Cardiac muscle cell (in vitro differentiated cells and primary cell): ENCODE data around the gene WWP2. TPM values are rescaled to one million over a fixed set of nuclear protein-coding genes. Genes with fewer than 3 reads are reported as not detected.

ENCODE experiments used
- DNase-seq, 2 donors: peaks; one replicate each; pipeline versions ENCODE4 v3.0.0 to v3.0.0-alpha.2; 2010 to 2017; ENCODE audit warnings: low read depth in 1 of 2, low spot score in 1 of 2
- H3K27ac ChIP-seq: fragments of 200-600 bp; sonication (generic); 2 replicates; pipeline ENCODE4 v1.5.1; 2016
- H3K27me3 ChIP-seq: fragments of 200-600 bp; sonication (generic); 2 replicates; pipeline ENCODE4 v1.6.0; 2016; ENCODE audit warnings: control low read depth
- H3K36me3 ChIP-seq: fragments of 200-600 bp; sonication (generic); 2 replicates; pipeline ENCODE4 v1.5.1; 2016; ENCODE audit warnings: control low read depth
- H3K4me1 ChIP-seq: fragments of 200-600 bp; sonication (generic); 2 replicates; pipeline ENCODE4 v1.8.1; 2017; ENCODE audit warnings: low read depth, mild to moderate bottlenecking, mixed run types
- H3K4me3 ChIP-seq: fragments of 200-600 bp; sonication (generic); 2 replicates; pipeline ENCODE4 v1.5.1; 2016; ENCODE audit warnings: mild to moderate bottlenecking
- H3K9me3 ChIP-seq: fragments of 200-600 bp; sonication (generic); 2 replicates; pipeline ENCODE4 v1.5.1; 2017; ENCODE audit warnings: low read depth, mild to moderate bottlenecking, control low read depth
- polyA plus RNA-seq: library from polyadenylated mRNA; unstranded; fragments of >200 nt; fragmentation: Nextera tagmentation; extraction: Ambion mirVana; gene quantifications from 2 replicates; pipeline ENCODE4 v1.2.1, GENCODE V29; 2016
- total RNA-seq: library from RNA; depleted of rRNA; stranded (reverse); fragments of >200 nt; gene quantifications from 2 replicates; pipeline ENCODE4 v1.2.3, GENCODE V29; 2016
- TF ChIP-seq, protein P1 (sequence below): IDR thresholded peaks from 2 replicates; pipeline ENCODE4 v1.5.1; 2012; ENCODE audit warnings: low read depth, mild to moderate bottlenecking, low read length

The WWP2 gene
- total and polyA plus RNA-seq, 2 experiments from 2014 or later, result 21.3 to 27.8 TPM

DNA sequence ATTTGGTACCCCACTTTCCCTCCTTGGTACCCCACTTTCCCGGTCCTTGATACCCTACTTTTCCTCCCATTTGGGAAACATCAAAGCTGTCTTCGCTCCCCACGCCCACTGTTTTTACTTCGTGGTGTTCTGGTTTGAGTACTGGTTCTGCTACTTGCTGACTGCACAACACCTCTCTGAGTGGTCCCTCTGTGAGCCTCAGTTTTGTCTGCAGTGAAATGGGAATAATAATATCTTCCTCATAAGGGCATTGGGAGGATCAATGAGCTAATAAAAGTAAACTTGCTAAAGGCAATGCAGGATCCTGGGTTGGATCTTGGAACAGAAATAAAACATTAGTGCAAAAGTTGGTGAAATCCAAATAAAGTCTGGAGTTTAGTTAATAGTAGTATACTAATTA is 119.0 kb downstream of the WWP2 start:
- H3K36me3 ChIP-seq, result no peaks in the 10 kb centered on the region
- H3K4me3 ChIP-seq, result no peak overlapping the region
- H3K27ac ChIP-seq, result no peak overlapping the region
- no peaks in the 10 kb centered on the region for H3K27me3 ChIP-seq
- TF ChIP-seq, protein P1, sequence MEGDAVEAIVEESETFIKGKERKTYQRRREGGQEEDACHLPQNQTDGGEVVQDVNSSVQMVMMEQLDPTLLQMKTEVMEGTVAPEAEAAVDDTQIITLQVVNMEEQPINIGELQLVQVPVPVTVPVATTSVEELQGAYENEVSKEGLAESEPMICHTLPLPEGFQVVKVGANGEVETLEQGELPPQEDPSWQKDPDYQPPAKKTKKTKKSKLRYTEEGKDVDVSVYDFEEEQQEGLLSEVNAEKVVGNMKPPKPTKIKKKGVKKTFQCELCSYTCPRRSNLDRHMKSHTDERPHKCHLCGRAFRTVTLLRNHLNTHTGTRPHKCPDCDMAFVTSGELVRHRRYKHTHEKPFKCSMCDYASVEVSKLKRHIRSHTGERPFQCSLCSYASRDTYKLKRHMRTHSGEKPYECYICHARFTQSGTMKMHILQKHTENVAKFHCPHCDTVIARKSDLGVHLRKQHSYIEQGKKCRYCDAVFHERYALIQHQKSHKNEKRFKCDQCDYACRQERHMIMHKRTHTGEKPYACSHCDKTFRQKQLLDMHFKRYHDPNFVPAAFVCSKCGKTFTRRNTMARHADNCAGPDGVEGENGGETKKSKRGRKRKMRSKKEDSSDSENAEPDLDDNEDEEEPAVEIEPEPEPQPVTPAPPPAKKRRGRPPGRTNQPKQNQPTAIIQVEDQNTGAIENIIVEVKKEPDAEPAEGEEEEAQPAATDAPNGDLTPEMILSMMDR, result no peak
- H3K9me3 ChIP-seq, result peaks cover 4% of the 10 kb centered on the region
- no peak for DNase-seq
- no peaks in the 10 kb centered on the region for H3K4me1 ChIP-seq

DNA sequence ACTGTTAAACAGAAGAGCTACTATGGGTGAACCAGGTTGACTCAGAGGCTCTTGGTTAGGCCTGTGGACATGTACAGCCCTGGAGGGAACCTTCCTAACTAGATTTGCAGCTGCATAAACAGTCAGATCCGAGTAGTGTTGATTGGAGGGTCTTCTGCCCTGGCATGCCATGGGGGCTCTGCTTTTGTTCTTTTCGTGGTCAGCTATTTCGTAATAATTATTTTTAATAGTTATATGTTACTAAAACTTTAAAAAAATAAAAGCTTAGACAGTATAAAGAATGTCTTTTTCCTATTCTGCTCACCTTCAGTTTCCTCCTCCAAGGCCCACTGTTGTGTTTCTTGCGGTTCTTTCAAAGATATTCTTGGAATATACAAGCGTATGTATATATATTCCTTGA is 121.6 kb downstream of the WWP2 start:
- Histone ChIP-seq H3K27ac (no peak overlapping the region), H3K4me3 (no peak overlapping the region), H3K9me3 (no peaks in the 10 kb centered on the region), H3K4me1 (no peaks in the 10 kb centered on the region), H3K27me3 (no peaks in the 10 kb centered on the region), H3K36me3 (no peaks in the 10 kb centered on the region)
- no peak for DNase-seq
- TF ChIP-seq, protein P1, result no peak

DNA sequence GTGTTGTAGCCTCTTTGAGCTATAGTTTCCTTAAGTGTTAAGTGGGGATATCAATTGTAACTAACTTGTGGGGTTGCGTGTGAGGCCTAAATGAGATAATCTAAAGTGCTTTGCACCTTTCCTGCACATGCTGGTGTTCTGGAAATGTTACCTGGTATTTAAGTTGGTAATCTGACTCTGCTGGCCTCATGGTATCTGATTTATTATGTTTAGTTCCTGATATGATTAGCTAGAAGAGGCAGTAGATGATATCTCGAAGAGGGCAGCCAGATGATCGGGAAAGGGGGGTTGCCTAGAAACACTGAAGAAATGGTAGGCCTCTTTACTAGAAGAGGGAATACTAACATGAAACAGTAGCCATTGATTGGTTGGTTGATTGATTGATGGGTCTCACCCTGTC is 123.6 kb downstream of the WWP2 start:
- Histone ChIP-seq H3K27me3 (no peaks in the 10 kb centered on the region), H3K27ac (no peak overlapping the region), H3K4me3 (no peak overlapping the region), H3K9me3 (no peaks in the 10 kb centered on the region), H3K4me1 (peaks cover 5% of the 10 kb centered on the region), H3K36me3 (no peaks in the 10 kb centered on the region)
- TF ChIP-seq, protein P1, result no peak
- DNase-seq, result no peak

DNA sequence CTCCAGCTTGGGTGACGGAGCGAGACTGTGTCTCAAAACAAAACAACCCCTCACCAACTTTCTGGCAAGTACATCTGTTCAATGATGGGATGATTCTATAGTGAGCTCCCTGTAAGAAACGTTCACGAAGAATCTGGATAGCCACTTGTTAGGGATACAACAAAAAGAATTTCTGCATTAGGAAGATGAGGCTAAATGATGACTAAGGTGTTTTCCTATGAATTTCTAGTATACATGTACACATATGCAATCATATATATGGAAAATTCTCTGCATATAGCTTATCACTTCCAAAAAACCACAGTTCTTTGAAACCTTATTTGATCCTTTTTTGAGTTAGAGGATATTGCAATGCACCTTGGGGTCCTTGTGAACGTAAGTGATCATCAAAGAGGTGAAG is 124.6 kb downstream of the WWP2 start:
- Histone ChIP-seq H3K36me3 (no peaks in the 10 kb centered on the region), H3K4me3 (no peak overlapping the region), H3K9me3 (no peaks in the 10 kb centered on the region), H3K4me1 (peaks cover 9% of the 10 kb centered on the region), H3K27ac (no peak overlapping the region), H3K27me3 (no peaks in the 10 kb centered on the region)
- no peak for DNase-seq
- TF ChIP-seq, protein P1, result no peak

DNA sequence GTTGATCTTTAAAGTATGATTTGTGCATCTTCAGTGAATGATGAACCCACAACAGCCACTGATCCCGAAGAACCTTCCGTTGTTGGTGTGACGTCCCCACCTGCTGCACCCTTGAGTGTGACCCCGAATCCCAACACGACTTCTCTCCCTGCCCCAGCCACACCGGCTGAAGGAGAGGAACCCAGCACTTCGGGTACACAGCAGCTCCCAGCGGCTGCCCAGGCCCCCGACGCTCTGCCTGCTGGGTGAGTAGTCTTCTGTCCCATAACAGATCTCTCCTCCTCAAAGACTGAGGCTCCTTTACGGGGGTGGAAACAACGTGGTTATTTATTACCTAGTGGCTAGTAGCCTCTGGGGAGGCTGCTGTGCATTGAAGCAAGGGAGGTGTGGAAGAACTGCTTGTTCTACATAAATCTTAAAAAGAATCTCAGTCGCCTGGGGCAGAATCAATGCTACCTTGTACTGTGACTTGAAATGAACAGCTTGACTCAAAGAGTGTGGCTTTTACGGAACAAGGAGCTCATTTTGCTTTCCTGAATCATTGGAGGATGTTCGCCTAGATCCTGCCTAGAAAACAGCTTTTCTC is 126.0 kb downstream of the WWP2 start:
- H3K36me3 ChIP-seq, result no peaks in the 10 kb centered on the region
- peaks cover 16% of the 10 kb centered on the region for H3K4me1 ChIP-seq
- no peak for DNase-seq
- H3K27me3 ChIP-seq, result no peaks in the 10 kb centered on the region
- H3K4me3 ChIP-seq, result no peak overlapping the region
- H3K27ac ChIP-seq, result no peak overlapping the region
- H3K9me3 ChIP-seq, result no peaks in the 10 kb centered on the region
- TF ChIP-seq, protein P1, result no peak
